ENCODE measurements around the gene HAAO.
"Not testable (repeated sequence)": the region's sequence is repeated elsewhere in the genome, so short reads cannot be mapped to it uniquely, and the experiment has no call there.

HAAO gene

GRCh38 chr2:42752314-42752713, 40.1 kb downstream of the HAAO start:
- DNase-seq (ENCODE audit: low spot score), result no peak

- DNase-seq (ENCODE audit: low spot score), result no peak
These were observed 43.5 kb downstream of the HAAO start for GRCh38 chr2:42748840-42749239.

DNA sequence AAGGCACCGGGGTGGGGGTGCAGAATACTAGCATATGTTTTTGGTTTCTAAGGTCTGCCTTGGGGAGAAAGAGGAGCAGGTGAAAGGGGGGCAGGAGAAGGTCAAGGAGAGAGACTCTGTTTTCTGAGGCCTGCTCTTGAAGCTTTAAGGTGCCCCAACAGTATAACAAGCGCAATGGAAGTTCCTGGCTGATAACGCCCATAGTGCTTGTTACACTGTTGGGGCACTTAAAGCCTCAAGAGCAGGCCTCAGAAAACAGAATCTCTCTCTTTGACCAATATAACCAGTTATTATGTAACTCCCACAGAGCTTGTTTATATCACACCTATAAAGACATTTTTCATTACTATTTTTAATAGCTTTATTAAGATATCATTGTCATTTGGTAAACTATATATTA, 45.0 kb downstream of the HAAO start:
- DNase-seq (ENCODE audit: low spot score), result no peak

DNA sequence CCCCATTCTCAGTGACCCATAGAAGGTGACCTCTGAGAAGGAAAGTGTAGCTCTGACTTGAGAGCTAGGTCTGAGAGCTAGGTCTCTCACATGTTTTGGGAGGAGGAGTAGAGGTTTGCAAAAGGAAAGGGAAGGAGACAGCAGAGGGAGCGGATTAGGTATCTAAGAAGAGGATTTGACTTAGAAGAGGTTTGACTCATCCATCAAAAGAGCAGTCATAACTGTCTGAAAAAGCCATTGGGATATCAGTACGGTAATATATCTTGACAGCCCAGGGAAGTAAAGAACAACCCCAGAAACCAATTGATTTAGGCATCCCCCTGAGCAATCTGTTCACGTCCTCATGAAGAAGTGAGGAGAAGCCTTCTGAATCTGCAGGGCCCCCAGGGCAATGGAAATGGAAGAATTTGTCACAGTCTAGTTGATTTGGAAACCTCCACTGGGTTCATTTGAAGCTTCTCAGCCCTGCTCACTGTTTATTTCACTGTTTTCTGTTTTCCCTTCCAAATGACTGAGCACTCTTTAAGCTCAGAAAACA, 47.8 kb downstream of the HAAO start:
- no peak for DNase-seq (ENCODE audit: low spot score)

DNA sequence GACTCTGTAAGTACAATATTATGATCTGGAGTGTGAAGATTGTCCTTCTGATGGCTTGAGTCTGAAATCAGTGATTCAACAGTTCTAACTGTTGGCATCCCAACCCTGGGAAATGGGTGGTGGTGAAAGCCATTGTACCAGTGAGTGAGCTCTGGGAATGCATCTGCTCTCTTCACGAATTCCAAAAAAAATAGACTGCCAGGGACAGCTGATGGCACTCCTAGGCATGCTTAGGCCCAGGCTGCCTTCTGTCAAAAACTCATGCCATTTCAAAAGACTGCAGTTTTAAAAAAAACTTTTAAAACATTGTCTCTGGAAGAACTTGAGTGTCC, 48.8 kb downstream of the HAAO start:
- DNase-seq (ENCODE audit: low spot score), result no peak

DNA sequence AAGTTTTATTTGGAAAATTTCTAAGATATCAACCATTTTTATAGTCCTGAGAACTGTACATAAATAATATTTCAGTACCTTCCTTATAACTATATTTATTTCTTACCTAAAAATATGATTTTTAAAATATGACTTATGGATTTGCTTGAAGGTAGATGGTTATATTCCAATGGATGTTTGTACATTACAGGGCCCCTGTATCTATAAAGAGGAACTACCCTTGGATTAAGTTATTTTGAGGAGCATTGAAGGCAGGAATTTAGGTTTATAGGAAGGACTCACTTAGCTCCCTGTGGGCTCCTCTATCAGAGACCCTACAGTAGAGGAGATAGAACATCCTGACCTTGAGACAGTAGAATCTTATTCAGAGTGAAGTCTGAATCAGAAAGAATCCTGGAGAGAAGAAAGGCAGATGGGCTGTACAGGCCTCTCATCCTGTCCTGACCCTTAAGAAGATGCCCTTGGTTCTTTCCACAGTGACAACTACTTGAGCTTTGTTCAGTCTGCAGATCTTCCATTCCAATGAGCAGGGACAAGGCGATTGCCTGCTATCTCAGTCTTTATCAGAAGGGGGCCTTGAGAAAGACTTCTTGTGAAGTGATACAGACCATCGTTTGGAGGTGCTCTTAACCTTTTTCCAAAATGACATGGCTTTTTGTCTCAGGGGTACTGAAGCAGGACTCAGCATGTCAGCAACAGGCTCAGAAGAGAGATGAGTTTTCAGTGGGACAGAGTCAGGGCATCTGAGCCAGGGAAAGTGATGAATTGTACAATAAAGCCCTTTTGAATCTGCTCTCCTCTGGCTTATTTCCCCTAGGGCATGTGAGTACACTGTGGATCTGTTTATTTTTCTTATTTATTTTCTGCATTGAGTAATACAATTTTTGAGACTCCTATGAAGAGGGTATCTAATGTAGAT, 49.4 kb downstream of the HAAO start:
- DNase-seq (ENCODE audit: low spot score), result no peak

GRCh38 chr2:42741140-42741539, 51.2 kb downstream of the HAAO start:
- DNase-seq (ENCODE audit: low spot score), result no peak

DNA sequence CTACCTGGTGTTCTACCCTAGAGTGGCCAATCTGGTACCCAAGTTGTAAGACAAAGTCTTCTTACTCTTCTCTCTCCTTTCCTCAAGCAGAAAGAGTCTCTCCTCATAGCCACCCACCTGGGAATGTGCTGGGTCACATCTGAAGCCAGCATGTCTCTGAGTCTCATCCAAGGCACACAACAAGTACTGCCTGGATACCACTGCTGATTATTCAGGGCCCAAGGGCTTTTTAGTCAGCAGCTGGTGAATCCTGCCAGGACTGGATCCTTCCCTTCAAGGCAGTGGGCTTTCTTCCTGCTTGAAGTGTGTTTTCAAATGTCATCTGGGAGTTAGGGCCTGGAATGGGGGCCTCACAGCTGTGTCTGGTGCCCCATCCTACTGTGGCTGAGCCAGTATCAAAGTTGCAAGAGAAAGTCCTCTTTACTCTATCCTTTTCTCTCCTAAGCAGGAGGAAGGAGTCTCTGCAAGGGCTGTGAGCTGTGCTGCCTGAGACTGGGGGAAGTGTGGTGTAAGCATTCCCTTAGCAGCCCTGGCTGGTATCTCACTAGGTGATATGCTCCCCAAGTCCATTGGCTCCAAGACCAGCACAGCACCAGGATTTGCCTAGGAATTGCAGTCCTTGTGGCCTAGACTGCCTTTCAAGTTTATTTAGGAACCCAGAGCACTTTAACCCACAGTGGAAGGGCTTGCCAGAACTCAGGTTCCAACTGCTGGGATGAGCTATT, 55.6 kb downstream of the HAAO start:
- DNase-seq (ENCODE audit: low spot score), result no peak

GRCh38 chr2:42733852-42734251, 58.5 kb downstream of the HAAO start:
- no peak for DNase-seq (ENCODE audit: low spot score)

DNA sequence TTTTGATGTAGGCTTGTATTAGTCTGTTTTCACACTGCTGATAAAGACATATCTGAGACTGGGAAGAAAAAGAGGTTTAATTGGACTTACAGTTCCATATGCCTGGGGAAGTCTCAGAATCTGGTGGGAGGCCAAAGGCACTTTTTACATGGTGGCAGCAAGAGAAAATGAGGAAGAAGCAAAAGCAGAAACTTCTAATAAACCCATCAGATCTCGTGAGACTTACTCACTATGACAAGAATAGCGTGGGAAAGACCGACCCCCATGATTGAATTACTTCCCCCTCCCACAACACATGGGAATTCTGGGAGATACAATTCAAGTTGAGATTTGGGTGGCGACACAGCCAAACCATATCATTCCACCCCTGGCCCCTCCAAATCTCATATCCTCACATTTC, 61.1 kb downstream of the HAAO start:
- DNase-seq (ENCODE audit: low spot score), result not testable (repeated sequence)

DNA sequence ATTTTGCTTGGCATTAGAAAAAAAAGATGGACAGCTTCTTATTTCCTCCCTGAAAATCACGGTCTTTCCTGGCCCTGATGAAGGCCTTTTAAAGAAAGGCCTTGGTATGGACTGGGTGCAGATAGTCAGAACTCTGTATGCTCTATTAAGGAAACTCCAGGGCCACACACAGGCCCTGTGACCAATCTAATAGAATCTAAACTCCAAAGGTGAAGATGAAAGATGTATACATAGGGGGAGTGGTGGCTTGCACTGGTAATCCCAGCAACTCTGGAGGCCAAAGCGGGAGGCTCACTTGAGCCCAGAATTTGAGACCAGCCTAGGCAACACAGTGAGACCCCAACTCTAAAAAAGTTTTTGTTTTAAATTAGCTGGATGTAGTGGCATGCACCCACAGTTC, 65.7 kb downstream of the HAAO start:
- DNase-seq (ENCODE audit: low spot score), result no peak

- DNase-seq (ENCODE audit: low spot score), result no peak
These were observed 66.7 kb downstream of the HAAO start for GRCh38 chr2:42725657-42726056.

DNA sequence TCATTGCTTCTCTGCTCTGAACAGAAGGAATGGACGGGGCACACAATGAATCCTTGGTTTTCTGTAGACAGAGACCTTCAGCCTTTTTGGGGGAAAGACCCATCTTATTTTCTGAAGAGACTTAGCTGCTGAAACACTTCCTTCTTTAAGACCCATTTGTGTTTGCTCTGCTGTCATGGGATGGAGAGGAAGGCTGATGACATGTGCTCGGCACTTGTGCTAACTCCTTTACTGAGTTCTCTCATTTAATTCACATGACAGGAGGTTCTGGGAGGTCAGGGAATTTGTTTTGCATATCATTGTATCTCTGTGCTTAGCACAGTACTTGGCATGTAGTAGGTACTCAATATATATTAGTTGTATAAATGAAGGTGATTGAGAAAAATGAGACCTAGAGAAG, 67.5 kb downstream of the HAAO start:
- no peak for DNase-seq (ENCODE audit: low spot score)

DNA sequence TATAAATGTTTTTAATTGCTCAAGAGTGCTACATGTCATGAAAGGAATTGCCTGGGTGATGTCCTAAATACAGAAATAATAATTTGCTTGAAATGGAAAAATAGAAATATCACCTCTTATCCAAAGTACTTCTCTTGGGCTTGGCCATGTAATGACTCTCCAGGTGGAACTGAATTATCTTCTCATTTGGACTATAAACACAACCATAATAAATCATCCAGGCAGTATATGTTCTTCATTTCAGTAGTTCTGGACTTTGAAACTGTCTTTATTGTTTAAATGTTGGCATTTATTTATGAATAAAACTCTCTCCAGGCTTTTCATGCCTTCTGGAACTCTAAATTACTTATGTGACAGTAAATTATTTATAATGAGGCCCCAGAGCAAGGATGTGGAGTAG, 68.9 kb downstream of the HAAO start:
- no peak for DNase-seq (ENCODE audit: low spot score)

- no peak for DNase-seq (ENCODE audit: low spot score)
These were observed 69.8 kb downstream of the HAAO start for GRCh38 chr2:42722320-42723190.

DNA sequence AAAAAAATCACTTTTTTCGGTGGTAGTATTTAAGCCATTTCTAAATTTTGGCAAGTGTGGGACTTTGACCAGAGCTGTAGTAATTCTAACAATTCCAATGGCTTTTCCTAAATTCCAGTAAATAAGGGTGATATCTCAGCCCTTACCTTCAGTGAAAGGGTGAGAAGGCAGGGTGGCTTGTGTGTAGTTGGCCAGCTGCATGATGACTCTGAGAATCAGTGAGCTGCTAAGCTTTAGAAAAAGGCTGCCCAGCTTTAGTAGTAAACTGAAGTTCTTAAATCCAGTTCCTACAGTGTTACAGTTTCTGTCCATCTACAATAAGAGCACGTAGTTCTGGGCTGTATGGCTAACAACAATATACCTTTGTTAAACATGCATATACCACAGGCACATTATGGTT, 70.5 kb downstream of the HAAO start:
- DNase-seq (ENCODE audit: low spot score), result no peak
